H1 (cell line): ENCODE measurements around the gene TBC1D22A. TPM values are rescaled to one million over a fixed set of nuclear protein-coding genes. Genes with fewer than 3 reads are reported as not detected.
A peak's percentile ranks its signal among the peaks of the same experiment; 100 is the strongest.

Experiments
- CTCF ChIA-PET: fragments of 300-600 bp; sonication (Branson Sonifier 250); formaldehyde crosslinking; loops from one replicate; lab custom pipeline; 2021; ENCODE audit not compliant: partially characterized antibody; lab: Charles Lee
- POLR2A ChIA-PET: fragments of 300-600 bp; sonication (Branson Sonifier 250); formaldehyde crosslinking; loops from one replicate; lab custom pipeline; 2021; ENCODE audit warnings: inconsistent platforms; ENCODE audit not compliant: partially characterized antibody; lab: Charles Lee
- DNase-seq, 2 experiments: peaks; one replicate each; pipeline versions ENCODE4 v3.0.0 to v3.0.0-alpha.2; 2010 to 2022; ENCODE audit warnings: low spot score in 2 of 2, low read depth in 1 of 2, mixed read lengths in 1 of 2
- FAIRE-seq: peaks from 2 replicates; lab custom pipeline; 2011; peaks lifted over from hg19 to GRCh38; lab: Jason Lieb, UNC
- H2AFZ ChIP-seq: 2 replicates; pipeline ENCODE4 v1.8.1; 2012; ENCODE audit warnings: low read length, inconsistent platforms
- H2AK5ac ChIP-seq: 2 replicates; pipeline ENCODE4 v1.6.1; 2013; ENCODE audit warnings: low read depth, low read length
- H2BK120ac ChIP-seq: replicated peaks from 2 replicates; pipeline ENCODE3; 2013; ENCODE audit warnings: low read depth, low read length, inconsistent platforms
- H2BK12ac ChIP-seq: 2 replicates; pipeline ENCODE4 v1.6.1; 2013; ENCODE audit warnings: low read depth, low read length
- H2BK15ac ChIP-seq: 2 replicates; pipeline ENCODE4 v1.6.1; 2013; ENCODE audit warnings: low read length
- H2BK20ac ChIP-seq: 2 replicates; pipeline ENCODE4 v1.6.1; 2013; ENCODE audit warnings: low read length
- H2BK5ac ChIP-seq: 2 replicates; pipeline ENCODE4 v1.6.1; 2013; ENCODE audit warnings: low read depth, low read length
- H3K14ac ChIP-seq: 2 replicates; pipeline ENCODE4 v1.6.1; 2013; ENCODE audit warnings: inconsistent platforms; ENCODE audit not compliant: insufficient read length
- H3K18ac ChIP-seq: 2 replicates; pipeline ENCODE4 v1.6.1; 2013; ENCODE audit warnings: low read length; ENCODE audit errors: extremely low read depth
- H3K23ac ChIP-seq: 2 replicates; pipeline ENCODE4 v1.6.1; 2013; ENCODE audit warnings: inconsistent platforms; ENCODE audit not compliant: insufficient read length
- H3K23me2 ChIP-seq: 2 replicates; pipeline ENCODE4 v1.6.1; 2013; ENCODE audit warnings: low read depth, low read length
- H3K27ac ChIP-seq: 2 replicates; pipeline ENCODE4 v1.6.1; 2011; ENCODE audit warnings: low read depth, low read length, inconsistent platforms
- H3K27me3 ChIP-seq, 4 experiments: replicated peaks in 1 of 4; 1 replicate in 1 of 4; 2 replicates in 3 of 4; pipeline versions ENCODE4 v1.6.1 to v1.8.1; 2011 to 2013; ENCODE audit warnings: low read length in 3 of 4, mild to moderate bottlenecking in 3 of 4, inconsistent platforms in 2 of 4, mixed read lengths in 2 of 4, moderate library complexity in 1 of 4; ENCODE audit not compliant: control insufficient read depth in 3 of 4, insufficient read depth in 3 of 4; ENCODE audit errors: extremely low read depth in 1 of 4
- H3K36me3 ChIP-seq, 4 experiments: 2 replicates each; pipeline versions ENCODE4 v1.6.1 to v1.8.1; 2011 to 2013; ENCODE audit warnings: mild to moderate bottlenecking in 4 of 4, low read length in 3 of 4, moderate library complexity in 2 of 4, control low read depth in 1 of 4, inconsistent platforms in 1 of 4; ENCODE audit not compliant: insufficient read depth in 4 of 4, control insufficient read depth in 2 of 4
- H3K4ac ChIP-seq: replicated peaks from 2 replicates; pipeline ENCODE3; 2013; ENCODE audit warnings: low read length, low read depth, mixed read lengths, inconsistent platforms; ENCODE audit not compliant: insufficient read length
- H3K4me1 ChIP-seq, 4 experiments: replicated peaks in 1 of 4; 1 replicate in 1 of 4; 2 replicates in 3 of 4; pipeline versions ENCODE4 v1.6.1 to v1.8.1; 2011 to 2013; ENCODE audit warnings: low read length in 3 of 4, inconsistent platforms in 2 of 4, mixed read lengths in 1 of 4; ENCODE audit not compliant: insufficient read depth in 4 of 4, control insufficient read depth in 3 of 4
- H3K4me2 ChIP-seq, 2 experiments: 2 replicates each; pipeline versions ENCODE4 v1.6.1 to v1.8.1; 2011 to 2013; ENCODE audit warnings: low read depth in 2 of 2, low read length in 2 of 2, control low read depth in 1 of 2, inconsistent platforms in 1 of 2, mild to moderate bottlenecking in 1 of 2; ENCODE audit not compliant: insufficient read depth in 1 of 2
- H3K4me3 ChIP-seq, 4 experiments: fragments of 200-600, 300-600 bp in 1 of 4; sonication (generic), shearing (Covaris generic), sonication (Bioruptor Twin) in 1 of 4; 2 replicates each; pipeline versions ENCODE4 v1.5.1 to v1.8.1; 2011 to 2016; ENCODE audit warnings: low read length in 4 of 4, low read depth in 3 of 4, control low read depth in 2 of 4, inconsistent platforms in 2 of 4, mild to moderate bottlenecking in 2 of 4, mixed read lengths in 1 of 4, moderate library complexity in 1 of 4; ENCODE audit not compliant: insufficient read depth in 2 of 4; ENCODE audit errors: extremely low read depth in 1 of 4
- H3K56ac ChIP-seq: replicated peaks from 2 replicates; pipeline ENCODE3; 2013; ENCODE audit warnings: low read depth, mild to moderate bottlenecking, mixed read lengths, low read length, inconsistent platforms; ENCODE audit not compliant: insufficient read length
- H3K79me1 ChIP-seq: 2 replicates; pipeline ENCODE4 v1.6.1; 2013; ENCODE audit warnings: low read depth, low read length, control low read depth
- H3K79me2 ChIP-seq, 2 experiments: 2 replicates each; pipeline versions ENCODE4 v1.6.1 to v1.8.1; 2012 to 2013; ENCODE audit warnings: low read length in 2 of 2, mild to moderate bottlenecking in 2 of 2, inconsistent platforms in 1 of 2; ENCODE audit not compliant: insufficient read depth in 2 of 2, control insufficient read depth in 1 of 2
- H3K9ac ChIP-seq, 4 experiments: replicated peaks in 1 of 4; 1 replicate in 1 of 4; 2 replicates in 3 of 4; pipeline versions ENCODE4 v1.6.1 to v1.8.1; 2011 to 2013; ENCODE audit warnings: low read depth in 3 of 4, low read length in 3 of 4, control low read depth in 2 of 4, mild to moderate bottlenecking in 2 of 4, moderate library complexity in 2 of 4, inconsistent platforms in 1 of 4; ENCODE audit errors: extremely low read depth in 1 of 4
- H3K9me3 ChIP-seq, 2 experiments: 2 replicates each; pipeline versions ENCODE4 v1.6.1 to v1.8.1; 2012 to 2013; ENCODE audit warnings: mild to moderate bottlenecking in 2 of 2, moderate library complexity in 2 of 2, control low read depth in 1 of 2, inconsistent platforms in 1 of 2, low read depth in 1 of 2, low read length in 1 of 2, mixed read lengths in 1 of 2; ENCODE audit not compliant: insufficient read depth in 2 of 2
- H4K20me1 ChIP-seq, 2 experiments: replicated peaks in 1 of 2; 2 replicates each; pipeline versions ENCODE3 to v1.8.1; 2011 to 2013; ENCODE audit warnings: inconsistent platforms in 2 of 2, low read length in 2 of 2, mild to moderate bottlenecking in 1 of 2; ENCODE audit not compliant: insufficient read depth in 2 of 2, control insufficient read depth in 1 of 2
- H4K5ac ChIP-seq: 2 replicates; pipeline ENCODE4 v1.6.1; 2013; ENCODE audit warnings: low read length, low read depth, mixed read lengths, inconsistent platforms; ENCODE audit not compliant: insufficient read length
- H4K8ac ChIP-seq: 2 replicates; pipeline ENCODE4 v1.8.0; 2013; ENCODE audit warnings: mild to moderate bottlenecking, moderate library complexity, low read length, inconsistent platforms; ENCODE audit not compliant: insufficient read depth; ENCODE audit errors: extremely low read depth
- H4K91ac ChIP-seq: replicated peaks from 2 replicates; pipeline ENCODE3; 2013; ENCODE audit warnings: low read length, mixed read lengths, inconsistent platforms; ENCODE audit not compliant: insufficient read length
- SP1 ChIP-seq: IDR thresholded peaks from 2 replicates; pipeline ENCODE4 v1.6.1; 2011; ENCODE audit warnings: low read depth, low read length
- WGBS, 2 experiments: shearing (Covaris generic) in 1 of 2; methylation state at CpG; one replicate each; pipeline versions ENCODE4 v1.1.6 to v1.1.7; 2013 to 2015; ENCODE audit warnings: low lambda C conversion rate in 2 of 2, mixed read lengths in 2 of 2, inconsistent platforms in 1 of 2, low coverage in 1 of 2, missing lambda C conversion rate in 1 of 2; ENCODE audit not compliant: insufficient replicate concordance in 2 of 2, insufficient coverage in 1 of 2, insufficient read length in 1 of 2; ENCODE audit errors: extremely low coverage in 1 of 2, missing lambda C conversion rate in 1 of 2; 5-methylcytosine and 5-hydroxymethylcytosine counted together
- polyA plus RNA-seq, 7 experiments: library from polyadenylated mRNA; depleted of rRNA in 3 of 7; stranded (reverse) in 5 of 7; unstranded in 2 of 7; fragments of >200 nt in 5 of 7; fragments of 200-250 nt in 2 of 7; gene quantifications; 1 replicate in 5 of 7; 2 replicates in 1 of 7; 4 replicates in 1 of 7; pipeline versions ENCODE4 v1.2.1 to v1.2.3, GENCODE V29; 2011 to 2013; ENCODE audit warnings: missing spikeins in 2 of 7, mixed read lengths in 2 of 7
- total RNA-seq: library from RNA; stranded (reverse); fragmentation: NEBNext Ultra II Directional; extraction: Animal tissue kit (Norgen Biotek cat#: 25700); gene quantifications from 2 replicates; pipeline ENCODE4 v1.2.1, GENCODE V29; 2021

The TBC1D22A gene
- total and polyA plus RNA-seq, 2 of the 8 experiments (the other 6 are each of a cell fraction or from before 2014, with no cell fraction given), result 11.9 to 18.4 TPM

DNA sequence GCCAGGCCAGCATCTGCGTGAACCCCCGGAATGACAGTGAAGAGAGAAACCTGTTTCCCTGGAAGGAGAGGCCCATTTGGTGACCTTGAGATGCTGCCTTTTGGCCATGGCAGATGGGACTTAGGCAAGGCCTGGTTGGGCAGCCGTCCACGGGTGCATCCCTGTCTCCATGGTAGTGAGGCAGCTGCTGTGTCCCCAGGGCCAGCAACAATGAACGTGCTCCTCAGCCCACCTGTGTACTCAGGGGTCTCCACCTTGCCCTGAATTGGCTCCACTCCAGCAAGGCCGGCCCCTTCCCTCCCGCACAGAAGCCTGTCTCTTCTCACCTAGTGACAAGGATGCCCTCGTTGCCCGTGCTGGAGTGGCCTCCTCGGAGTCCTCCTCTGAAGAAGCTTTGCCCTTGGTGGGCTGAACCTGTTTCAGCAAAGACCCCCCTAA is 441.1 kb downstream of the TBC1D22A start:
- Histone ChIP-seq H4K91ac (no peak overlapping the region), H2AK5ac (no peak overlapping the region), H3K4me1 (no peaks in the 10 kb centered on the region), H3K18ac (no peak overlapping the region), H3K36me3 (no peaks in the 10 kb centered on the region), H3K27me3 (no peaks in the 10 kb centered on the region), H3K23ac (no peak overlapping the region), H2BK15ac (no peak overlapping the region), H2BK120ac (no peak overlapping the region), H3K23me2 (no peaks in the 10 kb centered on the region), H4K20me1 (no peaks in the 10 kb centered on the region), H3K9ac (no peak overlapping the region), H3K56ac (no peak overlapping the region), H3K4ac (no peak overlapping the region), H2BK20ac (no peak overlapping the region), H2BK5ac (no peak overlapping the region), H4K8ac (no peak overlapping the region), H3K27ac (no peak overlapping the region), H3K4me2 (no peak overlapping the region), H4K5ac (no peak overlapping the region), H3K14ac (no peak overlapping the region), H2AFZ (no peak overlapping the region), H3K9me3 (peaks cover 80 to 100% of the 10 kb centered on the region in 2 experiments), H3K4me3 (no peak overlapping the region), H3K79me2 (no peaks in the 10 kb centered on the region), H3K79me1 (no peaks in the 10 kb centered on the region), H2BK12ac (no peak overlapping the region)
- no peak for FAIRE-seq
- CTCF ChIA-PET, result interaction anchor here (0.6 kb wide), 1 partner anchor 400 kb away, joined by 3 read pairs; no protein-coding TSS in a partner anchor
- peak in 1 of 2 experiments; percentile 27 for DNase-seq
- POLR2A ChIA-PET, result no interaction called here
- WGBS, 2 experiments, result 85% methylated on average over 10 of the region's 10 CpGs; no CpG with 5 or more reads in 1 of the 2 experiments
- no peak for TF ChIP-seq SP1
